H1 (cell line): ENCODE results near the gene TMBIM6. TPM values are rescaled to one million over a fixed set of nuclear protein-coding genes. Genes with fewer than 3 reads are reported as not detected.

Experiments
- CTCF ChIA-PET: fragments of 300-600 bp; sonication (Branson Sonifier 250); formaldehyde crosslinking; loops from one replicate; lab custom pipeline; 2021; ENCODE audit not compliant: partially characterized antibody; lab: Charles Lee
- POLR2A ChIA-PET: fragments of 300-600 bp; sonication (Branson Sonifier 250); formaldehyde crosslinking; loops from one replicate; lab custom pipeline; 2021; ENCODE audit warnings: inconsistent platforms; ENCODE audit not compliant: partially characterized antibody; lab: Charles Lee
- DNase-seq, 2 experiments: peaks; one replicate each; pipeline versions ENCODE4 v3.0.0 to v3.0.0-alpha.2; 2010 to 2022; ENCODE audit warnings: low spot score in 2 of 2, low read depth in 1 of 2, mixed read lengths in 1 of 2
- FAIRE-seq: peaks from 2 replicates; lab custom pipeline; 2011; peaks lifted over from hg19 to GRCh38; lab: Jason Lieb, UNC
- H2AFZ ChIP-seq: 2 replicates; pipeline ENCODE4 v1.8.1; 2012; ENCODE audit warnings: low read length, inconsistent platforms
- H2AK5ac ChIP-seq: 2 replicates; pipeline ENCODE4 v1.6.1; 2013; ENCODE audit warnings: low read depth, low read length
- H2BK120ac ChIP-seq: replicated peaks from 2 replicates; pipeline ENCODE3; 2013; ENCODE audit warnings: low read depth, low read length, inconsistent platforms
- H2BK12ac ChIP-seq: 2 replicates; pipeline ENCODE4 v1.6.1; 2013; ENCODE audit warnings: low read depth, low read length
- H2BK15ac ChIP-seq: 2 replicates; pipeline ENCODE4 v1.6.1; 2013; ENCODE audit warnings: low read length
- H2BK20ac ChIP-seq: 2 replicates; pipeline ENCODE4 v1.6.1; 2013; ENCODE audit warnings: low read length
- H2BK5ac ChIP-seq: 2 replicates; pipeline ENCODE4 v1.6.1; 2013; ENCODE audit warnings: low read depth, low read length
- H3K14ac ChIP-seq: 2 replicates; pipeline ENCODE4 v1.6.1; 2013; ENCODE audit warnings: inconsistent platforms; ENCODE audit not compliant: insufficient read length
- H3K18ac ChIP-seq: 2 replicates; pipeline ENCODE4 v1.6.1; 2013; ENCODE audit warnings: low read length; ENCODE audit errors: extremely low read depth
- H3K23ac ChIP-seq: 2 replicates; pipeline ENCODE4 v1.6.1; 2013; ENCODE audit warnings: inconsistent platforms; ENCODE audit not compliant: insufficient read length
- H3K23me2 ChIP-seq: 2 replicates; pipeline ENCODE4 v1.6.1; 2013; ENCODE audit warnings: low read depth, low read length
- H3K27ac ChIP-seq: 2 replicates; pipeline ENCODE4 v1.6.1; 2011; ENCODE audit warnings: low read depth, low read length, inconsistent platforms
- H3K27me3 ChIP-seq, 4 experiments: replicated peaks in 1 of 4; 1 replicate in 1 of 4; 2 replicates in 3 of 4; pipeline versions ENCODE4 v1.6.1 to v1.8.1; 2011 to 2013; ENCODE audit warnings: low read length in 3 of 4, mild to moderate bottlenecking in 3 of 4, inconsistent platforms in 2 of 4, mixed read lengths in 2 of 4, moderate library complexity in 1 of 4; ENCODE audit not compliant: control insufficient read depth in 3 of 4, insufficient read depth in 3 of 4; ENCODE audit errors: extremely low read depth in 1 of 4
- H3K36me3 ChIP-seq, 4 experiments: 2 replicates each; pipeline versions ENCODE4 v1.6.1 to v1.8.1; 2011 to 2013; ENCODE audit warnings: mild to moderate bottlenecking in 4 of 4, low read length in 3 of 4, moderate library complexity in 2 of 4, control low read depth in 1 of 4, inconsistent platforms in 1 of 4; ENCODE audit not compliant: insufficient read depth in 4 of 4, control insufficient read depth in 2 of 4
- H3K4ac ChIP-seq: replicated peaks from 2 replicates; pipeline ENCODE3; 2013; ENCODE audit warnings: low read length, low read depth, mixed read lengths, inconsistent platforms; ENCODE audit not compliant: insufficient read length
- H3K4me1 ChIP-seq, 4 experiments: replicated peaks in 1 of 4; 1 replicate in 1 of 4; 2 replicates in 3 of 4; pipeline versions ENCODE4 v1.6.1 to v1.8.1; 2011 to 2013; ENCODE audit warnings: low read length in 3 of 4, inconsistent platforms in 2 of 4, mixed read lengths in 1 of 4; ENCODE audit not compliant: insufficient read depth in 4 of 4, control insufficient read depth in 3 of 4
- H3K4me2 ChIP-seq, 2 experiments: 2 replicates each; pipeline versions ENCODE4 v1.6.1 to v1.8.1; 2011 to 2013; ENCODE audit warnings: low read depth in 2 of 2, low read length in 2 of 2, control low read depth in 1 of 2, inconsistent platforms in 1 of 2, mild to moderate bottlenecking in 1 of 2; ENCODE audit not compliant: insufficient read depth in 1 of 2
- H3K4me3 ChIP-seq, 4 experiments: fragments of 200-600, 300-600 bp in 1 of 4; sonication (generic), shearing (Covaris generic), sonication (Bioruptor Twin) in 1 of 4; 2 replicates each; pipeline versions ENCODE4 v1.5.1 to v1.8.1; 2011 to 2016; ENCODE audit warnings: low read length in 4 of 4, low read depth in 3 of 4, control low read depth in 2 of 4, inconsistent platforms in 2 of 4, mild to moderate bottlenecking in 2 of 4, mixed read lengths in 1 of 4, moderate library complexity in 1 of 4; ENCODE audit not compliant: insufficient read depth in 2 of 4; ENCODE audit errors: extremely low read depth in 1 of 4
- H3K56ac ChIP-seq: replicated peaks from 2 replicates; pipeline ENCODE3; 2013; ENCODE audit warnings: low read depth, mild to moderate bottlenecking, mixed read lengths, low read length, inconsistent platforms; ENCODE audit not compliant: insufficient read length
- H3K79me1 ChIP-seq: 2 replicates; pipeline ENCODE4 v1.6.1; 2013; ENCODE audit warnings: low read depth, low read length, control low read depth
- H3K79me2 ChIP-seq, 2 experiments: 2 replicates each; pipeline versions ENCODE4 v1.6.1 to v1.8.1; 2012 to 2013; ENCODE audit warnings: low read length in 2 of 2, mild to moderate bottlenecking in 2 of 2, inconsistent platforms in 1 of 2; ENCODE audit not compliant: insufficient read depth in 2 of 2, control insufficient read depth in 1 of 2
- H3K9ac ChIP-seq, 4 experiments: replicated peaks in 1 of 4; 1 replicate in 1 of 4; 2 replicates in 3 of 4; pipeline versions ENCODE4 v1.6.1 to v1.8.1; 2011 to 2013; ENCODE audit warnings: low read depth in 3 of 4, low read length in 3 of 4, control low read depth in 2 of 4, mild to moderate bottlenecking in 2 of 4, moderate library complexity in 2 of 4, inconsistent platforms in 1 of 4; ENCODE audit errors: extremely low read depth in 1 of 4
- H3K9me3 ChIP-seq, 2 experiments: 2 replicates each; pipeline versions ENCODE4 v1.6.1 to v1.8.1; 2012 to 2013; ENCODE audit warnings: mild to moderate bottlenecking in 2 of 2, moderate library complexity in 2 of 2, control low read depth in 1 of 2, inconsistent platforms in 1 of 2, low read depth in 1 of 2, low read length in 1 of 2, mixed read lengths in 1 of 2; ENCODE audit not compliant: insufficient read depth in 2 of 2
- H4K20me1 ChIP-seq, 2 experiments: replicated peaks in 1 of 2; 2 replicates each; pipeline versions ENCODE3 to v1.8.1; 2011 to 2013; ENCODE audit warnings: inconsistent platforms in 2 of 2, low read length in 2 of 2, mild to moderate bottlenecking in 1 of 2; ENCODE audit not compliant: insufficient read depth in 2 of 2, control insufficient read depth in 1 of 2
- H4K5ac ChIP-seq: 2 replicates; pipeline ENCODE4 v1.6.1; 2013; ENCODE audit warnings: low read length, low read depth, mixed read lengths, inconsistent platforms; ENCODE audit not compliant: insufficient read length
- H4K8ac ChIP-seq: 2 replicates; pipeline ENCODE4 v1.8.0; 2013; ENCODE audit warnings: mild to moderate bottlenecking, moderate library complexity, low read length, inconsistent platforms; ENCODE audit not compliant: insufficient read depth; ENCODE audit errors: extremely low read depth
- H4K91ac ChIP-seq: replicated peaks from 2 replicates; pipeline ENCODE3; 2013; ENCODE audit warnings: low read length, mixed read lengths, inconsistent platforms; ENCODE audit not compliant: insufficient read length
- CTCF ChIP-seq, 3 experiments: IDR thresholded peaks; 1 replicate in 2 of 3; 2 replicates in 1 of 3; pipeline versions ENCODE4 v1.5.1 to v1.6.1; 2011; ENCODE audit warnings: low read length in 3 of 3, mild to moderate bottlenecking in 3 of 3, inconsistent platforms in 2 of 3, low read depth in 1 of 3, moderate library complexity in 1 of 3; ENCODE audit not compliant: insufficient read depth in 1 of 3; ENCODE audit errors: control extremely low read depth in 1 of 3
- WGBS, 2 experiments: shearing (Covaris generic) in 1 of 2; methylation state at CpG; one replicate each; pipeline versions ENCODE4 v1.1.6 to v1.1.7; 2013 to 2015; ENCODE audit warnings: low lambda C conversion rate in 2 of 2, mixed read lengths in 2 of 2, inconsistent platforms in 1 of 2, low coverage in 1 of 2, missing lambda C conversion rate in 1 of 2; ENCODE audit not compliant: insufficient replicate concordance in 2 of 2, insufficient coverage in 1 of 2, insufficient read length in 1 of 2; ENCODE audit errors: extremely low coverage in 1 of 2, missing lambda C conversion rate in 1 of 2; 5-methylcytosine and 5-hydroxymethylcytosine counted together
- polyA plus RNA-seq, 7 experiments: library from polyadenylated mRNA; depleted of rRNA in 3 of 7; stranded (reverse) in 5 of 7; unstranded in 2 of 7; fragments of >200 nt in 5 of 7; fragments of 200-250 nt in 2 of 7; gene quantifications; 1 replicate in 5 of 7; 2 replicates in 1 of 7; 4 replicates in 1 of 7; pipeline versions ENCODE4 v1.2.1 to v1.2.3, GENCODE V29; 2011 to 2013; ENCODE audit warnings: missing spikeins in 2 of 7, mixed read lengths in 2 of 7
- total RNA-seq: library from RNA; stranded (reverse); fragmentation: NEBNext Ultra II Directional; extraction: Animal tissue kit (Norgen Biotek cat#: 25700); gene quantifications from 2 replicates; pipeline ENCODE4 v1.2.1, GENCODE V29; 2021

TMBIM6 gene
- total and polyA plus RNA-seq, 2 of the 8 experiments (the other 6 are each of a cell fraction or from before 2014, with no cell fraction given), result 423 to 556 TPM

GRCh38 chr12:49733219-49734017 lies 7.9 kb upstream of the TMBIM6 start:
- no peak overlapping the region for H3K18ac ChIP-seq
- no peaks in the 10 kb centered on the region for H3K36me3 ChIP-seq
- H2AK5ac ChIP-seq, result no peak overlapping the region
- no peaks in the 10 kb centered on the region for H3K23me2 ChIP-seq
- POLR2A ChIA-PET, result interaction anchor here (1.0 kb wide), 1 partner anchor 92 kb away, joined by 4 read pairs; no protein-coding TSS in a partner anchor
- no peak overlapping the region for H2BK20ac ChIP-seq
- no peak overlapping the region for H3K56ac ChIP-seq
- H2BK15ac ChIP-seq, result no peak overlapping the region
- H2BK120ac ChIP-seq, result no peak overlapping the region
- DNase-seq (peak in 1 of 2 experiments; percentile 53), FAIRE-seq (no peak)
- no peak overlapping the region for H4K8ac ChIP-seq
- no peaks in the 10 kb centered on the region for H3K27me3 ChIP-seq
- H3K4me3 ChIP-seq, result no peak overlapping the region
- H4K20me1 ChIP-seq, result no peaks in the 10 kb centered on the region
- H4K5ac ChIP-seq, result no peak overlapping the region
- H3K9ac ChIP-seq, result no peak overlapping the region
- H3K27ac ChIP-seq, result no peak overlapping the region
- no peak overlapping the region for H4K91ac ChIP-seq
- H3K4me2 ChIP-seq, result no peak overlapping the region
- CTCF ChIA-PET, result interaction anchor here (0.7 to 1.7 kb wide), 8 partner anchors 11 to 96 kb away, joined by 3 to 8 read pairs (median 3); no protein-coding TSS in a partner anchor
- H2BK12ac ChIP-seq, result no peak overlapping the region
- H3K4me1 ChIP-seq, result no peaks in the 10 kb centered on the region
- no peaks in the 10 kb centered on the region for H3K79me1 ChIP-seq
- H2AFZ ChIP-seq, result no peak overlapping the region
- H3K4ac ChIP-seq, result no peak overlapping the region
- H3K9me3 ChIP-seq, result peaks cover 3% of the 10 kb centered on the region in 2 experiments; a peak in 1 of 4 replicates
- H2BK5ac ChIP-seq, result no peak overlapping the region
- H3K14ac ChIP-seq, result no peak overlapping the region
- no peak overlapping the region for H3K23ac ChIP-seq
- H3K79me2 ChIP-seq, result no peaks in the 10 kb centered on the region
- 80% methylated on average over 9 of the region's 10 CpGs; no CpG with 5 or more reads in 1 of the 2 experiments for WGBS, 2 experiments
- peak; percentile 41 to 55 (median 49) for TF ChIP-seq CTCF (IDR thresholded peaks at IDR 0.05; ENCODE audit: control extremely low read depth in 1 of 3, insufficient read depth in 1 of 3, low read depth in 1 of 3, low read length in 3 of 3)
